ENCODE data around the gene LRRC59.

- no peak for TF ChIP-seq CTCF (IDR thresholded peaks at IDR 0.05; ENCODE audit: low read depth, low read length)
- no peak for TF ChIP-seq EZH2phosphoT487 (IDR thresholded peaks at IDR 0.05; ENCODE audit: low read depth)
These were observed 42.5 kb downstream of the LRRC59 start for GRCh38 chr17:50354776-50355175.

Measured in OCI-LY3 (cell line).